ENCODE data around the gene HMGXB3.
"Not testable (repeated sequence)": the region's sequence is repeated elsewhere in the genome, so short reads cannot be mapped to it uniquely, and the experiment has no call there.

HMGXB3 gene

GRCh38 chr5:150020249-150020648 lies 19.7 kb downstream of the HMGXB3 start:
- DNase-seq (ENCODE audit: low read depth) = no peak

GRCh38 chr5:150021491-150022157 lies 21.1 kb downstream of the HMGXB3 start:
- no peak for DNase-seq (ENCODE audit: low read depth)

GRCh38 chr5:150022158-150022531 lies 21.6 kb downstream of the HMGXB3 start:
- DNase-seq (ENCODE audit: low read depth) = no peak

- no peak for DNase-seq (ENCODE audit: low read depth)
These were observed 22.1 kb downstream of the HMGXB3 start for GRCh38 chr5:150022681-150023080.

- no peak for DNase-seq (ENCODE audit: low read depth)
These were observed 22.6 kb downstream of the HMGXB3 start for GRCh38 chr5:150023136-150023535.

GRCh38 chr5:150024346-150024984 lies 23.9 kb downstream of the HMGXB3 start:
- no peak for DNase-seq (ENCODE audit: low read depth)

GRCh38 chr5:150026682-150027172 lies 26.2 kb downstream of the HMGXB3 start:
- DNase-seq (ENCODE audit: low read depth) = no peak

- DNase-seq (ENCODE audit: low read depth) = not testable (repeated sequence)
These were observed 27.5 kb downstream of the HMGXB3 start for GRCh38 chr5:150028047-150028446.

- DNase-seq (ENCODE audit: low read depth) = no peak
These were observed 32.8 kb downstream of the HMGXB3 start for GRCh38 chr5:150033334-150033733.

GRCh38 chr5:150034662-150035061 lies 34.1 kb downstream of the HMGXB3 start:
- DNase-seq (ENCODE audit: low read depth) = no peak

- no peak for DNase-seq (ENCODE audit: low read depth)
These were observed 34.8 kb downstream of the HMGXB3 start for GRCh38 chr5:150035139-150035895.

GRCh38 chr5:150036513-150036912 lies 36.0 kb downstream of the HMGXB3 start:
- DNase-seq (ENCODE audit: low read depth) = no peak

GRCh38 chr5:150038547-150038946 lies 38.0 kb downstream of the HMGXB3 start:
- no peak for DNase-seq (ENCODE audit: low read depth)

- no peak for DNase-seq (ENCODE audit: low read depth)
These were observed 41.9 kb downstream of the HMGXB3 start for GRCh38 chr5:150042459-150042858.

- DNase-seq (ENCODE audit: low read depth) = no peak
These were observed 43.3 kb downstream of the HMGXB3 start for GRCh38 chr5:150043657-150044328.

GRCh38 chr5:150044329-150044681 lies 43.8 kb downstream of the HMGXB3 start:
- DNase-seq (ENCODE audit: low read depth) = no peak

GRCh38 chr5:150044712-150045111 lies 44.2 kb downstream of the HMGXB3 start:
- DNase-seq (ENCODE audit: low read depth) = no peak

- no peak for DNase-seq (ENCODE audit: low read depth)
These were observed 45.0 kb downstream of the HMGXB3 start for GRCh38 chr5:150045549-150045948.

- no peak for DNase-seq (ENCODE audit: low read depth)
These were observed 45.5 kb downstream of the HMGXB3 start for GRCh38 chr5:150046031-150046430.

GRCh38 chr5:150050172-150050811 lies 49.8 kb downstream of the HMGXB3 start:
- not testable (repeated sequence) for DNase-seq (ENCODE audit: low read depth)

- no peak for DNase-seq (ENCODE audit: low read depth)
These were observed 51.2 kb downstream of the HMGXB3 start for GRCh38 chr5:150051657-150052195.

Data from T follicular helper cell (primary cell).